SH-SY5Y (cell line): ENCODE results near the gene TMEM205.

Source experiments
- GATA2 ChIP-seq: IDR thresholded peaks from 2 replicates; pipeline ENCODE4 v1.6.1; 2011; ENCODE audit warnings: mild to moderate bottlenecking, low read depth, low read length
- GATA3 ChIP-seq: IDR thresholded peaks from 2 replicates; pipeline ENCODE4 v1.6.1; 2011; ENCODE audit warnings: low read depth, mild to moderate bottlenecking, low read length, moderate library complexity

The TMEM205 gene

DNA sequence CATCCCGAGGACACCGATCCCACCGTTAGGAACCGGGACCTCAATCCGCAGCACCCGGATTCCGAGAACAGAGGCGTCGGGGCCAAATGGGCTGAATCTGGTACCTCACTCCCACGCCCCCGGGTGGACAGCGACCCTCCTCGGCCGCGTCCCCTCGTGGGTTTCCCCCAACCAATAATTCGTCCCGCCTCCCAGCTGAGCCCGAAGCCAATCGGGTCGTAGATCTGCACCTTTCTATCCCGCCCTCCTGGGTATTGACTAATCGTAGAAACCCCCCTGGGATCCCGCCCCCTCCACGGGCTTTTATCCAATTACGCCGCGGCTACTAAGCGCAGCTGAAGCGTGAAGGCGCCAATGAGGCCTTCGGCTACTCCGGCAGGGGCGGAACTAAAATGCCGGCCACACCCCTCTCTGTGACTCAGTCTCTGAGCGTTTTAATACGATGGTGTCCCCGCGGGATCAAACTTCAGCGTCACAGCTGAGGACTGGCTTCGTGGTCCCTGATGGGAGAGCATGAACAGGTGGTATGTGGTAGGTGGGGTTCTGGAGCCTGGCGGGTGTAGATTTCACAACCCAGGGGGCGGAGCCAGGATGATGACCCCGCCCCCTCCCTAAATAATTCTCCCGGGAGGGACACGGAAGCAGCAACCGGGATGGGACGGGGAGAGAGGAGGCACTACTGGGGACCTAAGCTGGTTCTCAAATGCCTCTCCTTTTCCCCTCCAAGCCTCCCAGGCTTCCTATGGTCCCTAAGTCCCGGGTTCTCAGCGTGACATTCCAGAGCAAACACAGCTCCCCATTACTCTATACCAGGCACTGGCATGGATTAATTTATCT, at the start of gene TMEM205, which contains the start of gene CCDC159:
Gene TMEM205 (minus strand): TSS at position 165 of the 837 bp plus-strand sequence. CDS start 649 bp downstream, outside the sequence.
Gene CCDC159 (plus strand): TSS at position 416 of the 837 bp plus-strand sequence. CDS start 88 bp downstream, at position 504.
- no peak for TF ChIP-seq GATA3
- TF ChIP-seq GATA2, result no peak

DNA sequence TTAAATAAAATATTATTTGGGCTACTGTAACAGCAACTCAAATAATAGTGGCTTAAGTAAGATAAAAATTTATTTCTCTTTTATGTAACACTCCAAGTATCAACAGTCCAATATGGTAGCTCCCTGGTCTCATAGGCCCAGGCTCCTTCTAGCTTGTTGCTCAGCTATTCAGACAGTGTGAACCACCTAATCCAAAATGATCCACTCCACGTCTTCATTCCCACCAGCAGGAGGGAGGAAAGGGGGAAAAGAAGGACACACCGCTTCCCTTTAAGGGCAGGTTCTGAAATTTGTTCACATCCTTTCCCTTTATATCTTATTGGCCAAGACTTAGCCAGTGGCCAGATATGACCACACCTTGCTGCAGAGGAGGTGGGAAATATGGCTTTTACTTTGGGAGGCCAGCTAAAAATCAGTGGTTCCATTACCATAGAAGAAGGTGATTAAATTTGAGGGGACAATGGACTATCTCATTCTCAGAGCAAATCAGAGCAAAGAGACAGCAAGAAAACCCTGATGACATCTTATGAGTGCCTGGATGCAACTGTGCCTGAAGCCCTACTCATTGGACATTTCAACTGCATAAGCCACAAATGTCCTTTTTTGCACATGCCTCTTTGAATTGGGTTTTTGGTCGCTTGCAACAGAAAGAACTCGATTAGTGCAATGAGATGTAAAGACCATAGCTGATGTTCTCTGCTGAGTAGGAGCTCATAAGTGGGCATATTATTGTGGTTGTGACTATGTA, 45.0 kb upstream of the TMEM205 start:
- TF ChIP-seq GATA2 (no peak), GATA3 (no peak)

DNA sequence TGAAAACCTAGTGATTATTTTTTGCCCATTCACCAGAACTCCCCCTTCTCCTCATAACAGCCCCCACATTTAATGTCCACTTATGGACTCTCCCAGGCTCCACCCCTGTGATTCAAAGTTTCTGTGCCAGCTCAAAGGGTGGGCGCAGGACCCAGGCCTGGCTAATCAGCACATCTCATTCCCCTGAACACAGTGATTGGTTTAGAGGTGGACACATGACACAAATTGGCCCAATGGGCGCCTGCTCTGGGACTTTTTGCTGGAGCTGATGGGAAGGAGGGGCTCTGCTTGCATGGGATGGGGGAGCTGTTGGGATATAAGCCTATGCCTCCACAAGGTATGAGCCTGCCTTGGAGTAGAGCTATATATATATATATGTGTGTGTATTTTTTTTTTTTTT, 44.3 kb upstream of the TMEM205 start:
- TF ChIP-seq GATA3, result no peak
- TF ChIP-seq GATA2, result no peak

DNA sequence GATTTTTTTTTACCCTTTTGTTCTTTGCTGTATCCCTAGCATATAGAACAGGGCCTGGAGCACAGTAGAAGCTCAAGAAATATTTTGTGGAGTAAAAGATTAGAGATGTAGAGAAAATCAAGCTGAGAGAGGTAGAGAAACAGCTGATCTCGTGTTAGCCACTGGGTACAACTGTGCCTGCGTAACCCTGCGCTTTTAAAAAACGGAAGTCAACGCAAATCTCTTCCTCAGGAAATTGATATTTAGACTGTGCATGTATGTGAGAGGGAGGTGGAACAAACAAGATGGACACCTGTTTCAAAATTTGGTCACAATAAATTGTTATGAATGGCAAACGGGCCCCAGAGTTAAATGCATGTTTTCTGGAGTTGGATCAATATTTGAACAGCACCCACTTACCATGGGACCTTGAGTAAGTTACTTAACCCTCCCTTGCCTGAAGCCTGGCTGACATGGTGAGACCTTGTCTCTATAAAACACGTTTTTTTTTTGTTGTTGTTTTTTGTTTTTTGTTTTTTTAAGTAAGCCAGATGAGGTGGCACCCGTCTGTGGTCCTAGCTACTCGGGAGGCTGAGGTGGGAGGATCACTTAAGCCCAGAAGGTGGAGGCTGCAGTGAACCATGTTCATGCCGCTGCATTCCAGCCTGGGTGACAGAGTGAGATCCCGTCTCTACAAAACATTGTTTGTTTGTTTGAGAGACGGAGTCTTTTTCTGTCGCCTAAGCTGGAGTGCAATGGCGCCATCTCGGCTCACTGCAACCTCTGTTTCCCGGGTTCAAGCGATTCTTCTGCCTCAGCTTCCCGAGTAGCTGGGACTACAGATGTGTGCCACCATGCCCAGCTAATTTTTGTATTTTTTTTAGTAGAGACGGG, 41.3 kb upstream of the TMEM205 start:
- TF ChIP-seq GATA3 (no peak), GATA2 (no peak)

DNA sequence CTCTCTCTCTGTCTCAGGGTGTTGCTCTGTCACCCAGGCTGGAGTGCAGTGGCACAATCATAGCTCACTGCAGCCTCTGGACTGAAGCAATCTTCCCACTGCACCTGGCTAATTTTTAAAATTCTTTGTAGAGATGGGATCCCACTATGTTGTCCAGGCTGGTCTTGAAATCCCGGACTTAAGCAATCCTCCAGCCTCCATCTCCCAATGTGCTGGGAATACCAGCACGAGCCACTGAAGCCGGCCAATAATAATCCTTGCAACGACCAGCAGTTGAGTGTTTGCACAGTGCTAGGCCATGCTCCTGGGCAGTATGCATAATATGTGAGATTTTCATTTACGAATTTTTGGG, 38.7 kb upstream of the TMEM205 start:
- no peak for TF ChIP-seq GATA3
- no peak for TF ChIP-seq GATA2

GRCh38 chr19:11383706-11384048, 37.6 kb upstream of the TMEM205 start:
- TF ChIP-seq GATA3 (no peak), GATA2 (no peak)

DNA sequence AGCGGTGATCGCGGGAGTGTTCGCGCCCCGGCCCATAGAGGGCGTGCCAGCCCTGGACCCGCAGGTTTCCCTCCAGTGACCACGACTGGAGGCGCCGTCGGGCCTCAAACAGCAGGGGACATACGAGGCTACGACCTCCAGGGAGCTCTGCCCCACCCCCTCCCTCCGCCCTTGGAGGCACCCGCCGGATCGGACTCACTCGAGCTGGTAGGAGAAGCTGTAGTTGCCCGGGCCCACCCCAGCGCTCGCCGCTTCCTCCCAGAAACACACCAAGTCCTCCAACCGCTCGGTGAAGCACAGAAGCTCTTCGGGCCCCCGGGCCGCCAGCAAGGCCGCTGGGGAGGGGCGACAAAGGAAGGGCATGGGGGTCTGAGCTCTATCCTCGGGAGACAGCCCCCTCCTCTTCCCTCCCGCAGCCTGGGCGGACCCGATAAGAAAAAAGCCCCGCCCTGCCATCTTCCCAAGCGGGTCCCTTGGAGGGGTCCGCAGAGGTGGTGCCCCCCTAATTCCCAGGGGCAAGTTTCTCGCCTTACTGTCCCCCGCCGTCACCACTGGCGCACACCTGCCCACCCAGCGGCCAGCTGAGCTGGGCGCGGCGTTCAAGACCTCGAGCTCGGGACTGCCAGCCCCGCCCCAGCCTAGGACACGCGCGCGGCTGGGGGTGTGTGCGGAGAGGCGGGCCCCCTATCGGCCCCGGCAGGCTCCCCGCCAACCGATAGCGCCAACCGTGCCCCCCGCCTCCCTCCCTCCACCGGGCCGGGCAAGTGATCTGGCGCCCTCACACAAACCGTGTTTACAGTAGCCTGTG, 37.0 kb upstream of the TMEM205 start:
- no peak for TF ChIP-seq GATA3
- no peak for TF ChIP-seq GATA2

GRCh38 chr19:11380653-11381537, 34.8 kb upstream of the TMEM205 start:
- TF ChIP-seq GATA2 (no peak), GATA3 (no peak)

DNA sequence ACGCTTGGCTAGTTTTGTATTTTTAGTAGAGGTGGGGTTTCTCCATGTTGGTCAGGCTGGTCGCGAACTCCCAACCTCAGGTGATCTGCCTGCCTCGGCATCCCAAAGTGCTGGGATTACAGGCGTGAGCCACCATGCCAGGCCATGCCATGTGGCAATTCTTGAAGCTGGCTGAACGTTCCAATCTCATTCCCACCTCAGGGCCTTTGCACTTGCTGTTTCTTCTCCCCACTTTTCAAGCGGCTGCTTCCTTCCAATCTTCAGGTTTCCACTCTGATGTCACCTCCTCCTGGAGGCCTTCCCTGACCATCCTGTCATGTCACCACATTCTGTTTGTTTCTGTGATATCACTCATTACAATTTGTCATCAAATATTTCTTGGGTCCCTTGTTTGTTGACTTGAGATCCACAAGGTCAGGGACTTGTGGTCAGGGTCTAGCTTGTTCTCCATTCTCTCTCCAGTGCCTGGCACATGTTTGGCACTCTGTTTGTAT, 33.8 kb upstream of the TMEM205 start:
- TF ChIP-seq GATA2 (no peak), GATA3 (no peak)

DNA sequence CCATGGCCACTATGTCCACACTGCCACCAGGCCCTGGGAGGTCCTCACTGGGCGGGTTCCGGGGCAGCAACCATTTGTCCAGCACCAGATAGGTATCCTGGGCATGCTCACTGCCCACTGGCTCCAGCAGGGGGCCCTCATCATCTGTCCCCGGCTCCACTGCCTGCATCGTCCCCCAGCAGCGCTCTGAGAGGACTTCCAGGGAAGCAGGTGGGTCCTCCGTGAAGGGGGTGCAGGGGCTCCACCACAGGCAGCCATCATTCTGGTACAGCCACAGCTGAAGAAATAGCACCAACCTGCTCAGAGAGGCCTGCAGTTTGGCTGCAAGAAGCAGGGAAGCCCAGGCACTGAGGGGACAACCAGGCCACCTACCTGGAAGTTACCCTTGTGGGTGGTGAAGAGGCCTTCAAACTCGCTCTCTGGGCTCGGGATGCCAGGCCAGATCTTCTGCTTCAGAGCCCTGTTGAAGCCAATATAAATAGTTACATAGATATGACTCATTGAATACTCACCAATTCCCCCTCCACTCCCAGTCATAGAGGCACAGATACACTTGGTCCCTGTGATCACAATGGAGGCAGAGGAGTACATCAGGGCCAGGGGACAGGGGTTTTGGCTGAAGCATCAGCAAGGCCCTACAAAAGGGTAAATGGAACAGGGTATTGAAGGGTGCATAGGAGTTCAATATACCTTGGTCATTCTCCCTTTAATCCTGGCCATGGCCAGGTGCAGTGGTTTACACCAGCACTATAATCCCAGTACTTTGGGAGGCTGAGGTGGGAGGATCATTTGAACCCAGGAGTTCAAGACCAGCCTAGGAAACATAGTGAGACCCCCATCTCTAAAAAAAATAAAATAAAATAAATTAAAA, 32.5 kb upstream of the TMEM205 start:
- TF ChIP-seq GATA2, result no peak
- TF ChIP-seq GATA3, result no peak

DNA sequence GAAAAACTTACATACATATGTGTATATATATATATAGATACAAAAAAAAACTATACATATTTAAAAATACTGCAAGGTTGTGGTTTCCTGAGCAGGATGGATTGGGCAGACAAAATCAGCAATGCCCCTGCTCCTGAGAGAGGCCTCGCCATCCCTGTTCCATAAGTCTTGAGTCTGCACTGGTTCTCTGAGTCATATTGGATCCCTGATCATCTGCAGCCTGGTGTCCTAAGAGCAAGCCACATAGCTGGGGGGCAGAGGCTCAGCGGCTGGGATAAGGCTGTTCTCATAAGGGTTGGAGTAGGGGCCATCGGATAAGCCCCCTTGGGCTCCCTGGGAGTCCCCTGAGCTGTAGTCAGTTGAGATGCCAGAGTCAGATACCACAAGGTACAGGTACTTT, 31.7 kb upstream of the TMEM205 start:
- no peak for TF ChIP-seq GATA3
- TF ChIP-seq GATA2, result no peak
